Measurements from ENCODE around the gene SAPCD1.

DNA sequence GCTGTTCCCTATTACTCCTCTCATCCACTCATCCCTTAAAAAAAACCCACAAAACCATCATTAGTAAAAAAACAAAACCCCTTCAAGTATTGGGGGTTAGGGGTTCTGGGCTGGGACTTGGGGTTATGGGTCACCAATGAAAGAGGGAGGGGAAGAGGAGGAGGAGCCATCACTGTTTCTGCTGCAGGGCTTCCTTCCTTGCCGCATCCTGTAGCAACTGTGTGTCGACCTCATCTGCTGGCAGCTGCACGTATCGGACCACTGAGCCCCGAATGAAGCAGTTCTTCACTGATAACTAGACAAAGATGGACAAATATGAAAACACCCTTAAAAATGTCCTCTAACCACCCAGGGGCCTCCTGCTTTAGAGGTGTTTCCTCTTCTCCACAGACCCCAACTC is 35.1 kb downstream of the SAPCD1 start:
- TF ChIP-seq EZH2phosphoT487 (IDR thresholded peaks at IDR 0.05; ENCODE audit: borderline replicate concordance): no peak
- TF ChIP-seq POLR2A (IDR thresholded peaks at IDR 0.05; ENCODE audit: borderline replicate concordance, extremely low read depth, insufficient read depth, insufficient read length): no peak
- no peak for TF ChIP-seq RAD21 (IDR thresholded peaks at IDR 0.05; ENCODE audit: low read depth)
- no peak for TF ChIP-seq CEBPB (IDR thresholded peaks at IDR 0.05; ENCODE audit: low read depth)
- no peak for TF ChIP-seq CBX3 (IDR thresholded peaks at IDR 0.05; ENCODE audit: low read depth)

All from HCT116 (cell line).